Activated CD4-positive, alpha-beta T cell treated with anti-CD3 and anti-CD28 coated beads, Interleukin-2, amount 50 U/mL, for 24 hours (primary cell): Measurements from ENCODE around the gene NFIX.
A peak's percentile ranks its signal among the peaks of the same experiment; 100 is the strongest.

Experiments
- DNase-seq, 2 donors: peaks; one replicate each; pipeline ENCODE4 v3.0.0-alpha.2; 2020; ENCODE audit warnings: low read depth in 1 of 2, low spot score in 1 of 2

Gene NFIX

GRCh38 chr19:13101590-13102415, 106.5 kb downstream of the NFIX start:
- DNase-seq = no peak

GRCh38 chr19:13102416-13102665, 107.1 kb downstream of the NFIX start:
- no peak for DNase-seq

- DNase-seq = no peak
Observed at GRCh38 chr19:13102666-13103580, 107.6 kb downstream of the NFIX start, which contains the start of gene LYL1. TSS of gene LYL1 (minus strand) at chr19:13102858. CDS start at chr19:13101171, 1,687 bp downstream.

GRCh38 chr19:13103581-13104359, 108.5 kb downstream of the NFIX start:
- DNase-seq = no peak

GRCh38 chr19:13104360-13104847, 109.1 kb downstream of the NFIX start:
- no peak for DNase-seq

- no peak for DNase-seq
Observed at GRCh38 chr19:13104848-13105711, 109.8 kb downstream of the NFIX start.

- no peak for DNase-seq
Observed at GRCh38 chr19:13109361-13110098, 114.3 kb downstream of the NFIX start.

GRCh38 chr19:13110099-13110610, 114.9 kb downstream of the NFIX start:
- no peak for DNase-seq

- DNase-seq = no peak
Observed at GRCh38 chr19:13112555-13112954, 117.3 kb downstream of the NFIX start.

GRCh38 chr19:13115936-13116281, 120.6 kb downstream of the NFIX start:
- no peak for DNase-seq

- peak; percentile 82 to 94 for DNase-seq
Observed at GRCh38 chr19:13116282-13117175, 121.3 kb downstream of the NFIX start, which contains the start of gene TRMT1. TSS of gene TRMT1 (minus strand) at chr19:13116740. CDS start at chr19:13116399, 341 bp downstream.

GRCh38 chr19:13117176-13117771, 122.0 kb downstream of the NFIX start:
- DNase-seq = no peak

GRCh38 chr19:13117772-13118423, 122.6 kb downstream of the NFIX start, which contains the start of gene NACC1:
TSS of gene NACC1 (plus strand) at chr19:13118264. CDS start at chr19:13135208, 16,944 bp downstream.
- peak; percentile 81 to 85 for DNase-seq

GRCh38 chr19:13118424-13119193, 123.3 kb downstream of the NFIX start:
- DNase-seq = no peak

GRCh38 chr19:13119627-13120026, 124.4 kb downstream of the NFIX start:
- DNase-seq = no peak

- no peak for DNase-seq
Observed at GRCh38 chr19:13120031-13120430, 124.8 kb downstream of the NFIX start.

- no peak for DNase-seq
Observed at GRCh38 chr19:13120817-13121216, 125.5 kb downstream of the NFIX start.
